Measurements from ENCODE around the gene CISD3.
A peak's percentile ranks its signal among the peaks of the same experiment; 100 is the strongest.

CISD3 gene

DNA sequence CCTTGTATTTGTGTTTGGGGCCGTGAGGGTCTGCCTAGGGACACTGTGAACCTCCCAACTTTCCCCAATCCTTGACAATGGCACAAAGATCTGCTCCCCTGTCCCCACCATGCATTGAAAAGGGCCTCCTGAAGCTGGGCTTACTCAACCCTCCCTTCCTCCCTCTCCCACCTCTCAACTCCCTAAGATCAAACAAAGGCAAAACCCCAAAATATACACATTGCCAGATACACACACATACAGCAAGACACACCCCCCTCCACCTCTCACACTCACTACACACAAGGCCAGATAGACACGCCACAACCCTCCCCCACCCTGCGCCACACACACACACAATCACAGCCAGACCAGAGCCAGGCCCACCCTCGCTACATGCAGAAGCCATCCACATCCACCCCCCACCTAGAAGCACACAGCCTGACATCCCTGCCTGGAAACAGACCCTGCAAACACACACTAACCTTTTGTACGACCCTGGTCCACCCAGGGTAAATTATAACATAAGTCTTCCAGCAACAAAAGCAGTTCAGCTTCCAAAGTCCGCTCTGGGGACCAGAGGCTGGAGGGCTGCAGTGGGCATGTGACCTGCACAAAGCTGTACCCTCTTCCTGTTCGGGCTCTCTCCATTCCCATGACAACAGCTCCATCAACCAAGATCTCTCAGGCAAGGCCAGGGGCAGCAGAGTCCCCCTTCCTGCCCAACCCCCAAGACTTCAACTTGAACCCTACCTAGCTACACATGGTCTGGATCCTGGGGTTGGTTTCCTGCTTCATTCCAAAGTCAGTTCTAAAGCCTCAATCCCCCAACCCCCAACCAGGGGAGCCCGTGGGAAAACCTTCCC is 16.1 kb downstream of the CISD3 start:
- H3K27ac ChIP-seq (ENCODE audit: insufficient read depth, low read depth, low read length, poor library complexity, severe bottlenecking): no peak overlapping the region

DNA sequence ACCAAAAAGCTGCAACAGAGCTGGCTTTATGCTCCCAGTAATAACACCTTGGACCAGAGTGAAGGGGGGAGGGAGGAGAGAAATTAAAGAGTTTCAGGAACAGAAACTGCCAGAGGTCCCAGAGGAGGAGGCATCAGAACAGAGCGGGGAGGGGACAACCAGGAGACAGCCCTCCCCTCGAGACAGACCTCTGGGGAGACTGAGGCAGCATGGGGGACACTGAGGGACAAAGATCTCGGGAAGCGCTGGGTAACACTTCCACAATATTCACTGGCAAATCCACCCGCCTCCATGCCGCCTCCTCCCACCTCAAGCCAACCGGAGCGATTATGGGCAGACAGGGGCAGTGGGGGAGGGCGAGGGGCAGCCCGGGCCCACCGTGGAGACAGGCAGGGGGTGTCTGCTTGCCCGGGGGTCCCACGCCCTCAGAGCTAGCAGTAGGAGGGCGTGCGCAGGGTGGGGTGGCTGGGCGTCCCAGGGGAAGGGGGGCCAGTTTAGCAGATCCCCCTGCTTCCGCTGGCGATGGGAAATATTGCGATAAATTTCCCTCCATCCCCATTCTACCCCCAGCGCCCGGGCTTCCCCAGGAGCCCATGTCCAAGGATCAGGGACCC is 16.8 kb downstream of the CISD3 start:
- H3K4me1 ChIP-seq (ENCODE audit: control insufficient read depth, insufficient read depth, low read length): peaks cover 38% of the 10 kb centered on the region
- no peak overlapping the region for H3K27ac ChIP-seq (ENCODE audit: insufficient read depth, low read depth, low read length, poor library complexity, severe bottlenecking)
- H3K4me3 ChIP-seq (ENCODE audit: insufficient read depth, low read depth, low read length): peak overlapping the region; percentile 97
- H3K36me3 ChIP-seq (ENCODE audit: control insufficient read depth, insufficient read depth, low read length): no peaks in the 10 kb centered on the region
- peaks cover 10% of the 10 kb centered on the region for H3K27me3 ChIP-seq (ENCODE audit: control insufficient read depth, insufficient read depth, low read length, poor library complexity, severe bottlenecking)
- no peaks in the 10 kb centered on the region for H3K9me3 ChIP-seq (ENCODE audit: control insufficient read depth, low read length)
- WGBS, 2 experiments: 1 to 2% methylated on average over 21 of the region's 21 CpGs

More for the DNA sequence above, 16.1 kb downstream of the CISD3 start:
- H3K27me3 ChIP-seq (ENCODE audit: control insufficient read depth, insufficient read depth, low read length, poor library complexity, severe bottlenecking): peaks cover 8% of the 10 kb centered on the region
- peak overlapping the region; percentile 97 for H3K4me3 ChIP-seq (ENCODE audit: insufficient read depth, low read depth, low read length)
- H3K4me1 ChIP-seq (ENCODE audit: control insufficient read depth, insufficient read depth, low read length): peaks cover 41% of the 10 kb centered on the region
- 54 to 57% methylated on average over 7 to 8 of the region's 8 CpGs for WGBS, 2 experiments
- H3K36me3 ChIP-seq (ENCODE audit: control insufficient read depth, insufficient read depth, low read length): no peaks in the 10 kb centered on the region
- H3K9me3 ChIP-seq (ENCODE audit: control insufficient read depth, low read length): no peaks in the 10 kb centered on the region

DNA sequence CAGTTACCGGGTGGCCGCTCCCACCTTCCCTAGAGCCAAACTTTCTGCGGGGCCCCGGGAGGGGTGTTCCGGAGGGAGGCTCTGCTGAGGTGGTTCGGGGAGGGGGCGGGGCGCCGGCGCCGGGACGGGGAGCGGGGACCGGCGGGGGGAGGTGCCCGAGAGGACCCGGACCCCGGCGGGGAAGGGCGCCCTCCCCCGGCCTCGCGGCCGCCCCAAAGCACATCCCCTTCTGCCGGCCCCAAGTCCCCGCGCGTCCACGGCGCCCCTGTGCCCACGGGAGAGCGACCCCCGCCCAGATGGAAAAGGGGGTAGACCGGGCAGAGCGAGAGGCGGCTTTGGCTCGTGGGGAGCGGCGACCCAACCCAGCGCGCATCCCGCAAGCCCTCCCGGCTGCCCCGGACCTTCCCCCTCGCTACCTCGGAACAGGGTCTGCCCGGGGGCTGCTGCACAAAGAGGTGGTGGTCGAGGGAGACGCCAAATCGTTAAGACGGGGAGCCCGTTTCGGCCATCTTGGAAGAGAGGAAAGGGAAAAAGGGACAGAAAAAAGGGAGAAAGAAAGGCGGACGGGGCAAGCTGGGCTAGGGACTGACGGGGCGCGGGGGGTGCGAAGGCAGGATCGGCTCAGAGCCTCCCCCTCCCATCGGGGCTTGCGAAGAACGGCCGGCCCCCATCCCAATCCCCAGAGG is 17.5 kb downstream of the CISD3 start:
- H3K36me3 ChIP-seq (ENCODE audit: control insufficient read depth, insufficient read depth, low read length): no peaks in the 10 kb centered on the region
- H3K9me3 ChIP-seq (ENCODE audit: control insufficient read depth, low read length): no peaks in the 10 kb centered on the region
- peak overlapping the region; percentile 64 for H3K27ac ChIP-seq (ENCODE audit: insufficient read depth, low read depth, low read length, poor library complexity, severe bottlenecking)
- H3K4me1 ChIP-seq (ENCODE audit: control insufficient read depth, insufficient read depth, low read length): peaks cover 32% of the 10 kb centered on the region
- WGBS, 2 experiments: 0% methylated on average over 61 to 64 of the region's 64 CpGs
- peaks cover 10% of the 10 kb centered on the region for H3K27me3 ChIP-seq (ENCODE audit: control insufficient read depth, insufficient read depth, low read length, poor library complexity, severe bottlenecking)
- H3K4me3 ChIP-seq (ENCODE audit: insufficient read depth, low read depth, low read length): peak overlapping the region; percentile 97

DNA sequence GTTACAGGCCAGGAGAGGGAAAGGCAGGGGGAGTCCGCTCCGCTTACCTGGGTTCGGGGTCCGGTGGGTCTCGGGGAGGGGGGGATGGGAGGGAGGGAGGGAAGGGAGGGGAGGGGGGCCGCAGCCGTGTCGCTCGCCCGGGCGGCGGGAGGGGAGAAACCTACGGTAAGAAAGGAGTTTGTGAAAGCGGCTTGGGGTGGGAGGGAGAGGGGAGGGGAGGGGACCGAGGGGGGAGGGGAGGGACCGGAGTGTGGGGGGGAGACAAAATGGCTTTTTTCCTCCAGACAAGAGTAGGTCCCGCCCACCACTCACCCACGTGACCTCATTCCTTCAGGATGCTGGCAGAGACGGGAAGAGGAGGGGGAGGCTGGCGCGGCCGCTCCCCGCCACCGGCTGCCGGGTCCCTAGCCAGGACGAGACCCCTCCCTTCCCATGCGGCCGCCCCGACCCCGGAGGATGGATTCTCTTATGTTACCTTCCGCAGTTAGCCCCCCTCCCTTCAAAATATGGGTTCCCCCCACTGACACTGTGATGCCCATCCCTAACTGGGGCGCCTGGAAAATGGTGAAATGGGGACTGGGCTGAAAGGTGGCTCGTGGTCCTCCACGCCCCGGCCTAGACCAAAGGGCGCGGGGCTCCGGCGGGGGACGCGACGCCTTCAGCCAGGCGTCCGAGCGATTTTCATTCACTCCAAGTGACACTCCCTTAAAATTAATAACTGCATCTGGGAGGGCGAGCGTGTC is 18.2 kb downstream of the CISD3 start, which contains the start of gene PCGF2:
TSS of gene PCGF2 (minus strand) at position 188 of the 743 bp plus-strand sequence. CDS start 7,934 bp downstream, outside the sequence.
- Histone ChIP-seq H3K36me3 (ENCODE audit: control insufficient read depth, insufficient read depth, low read length) (no peaks in the 10 kb centered on the region), H3K27me3 (ENCODE audit: control insufficient read depth, insufficient read depth, low read length, poor library complexity, severe bottlenecking) (peaks cover 10% of the 10 kb centered on the region), H3K4me3 (ENCODE audit: insufficient read depth, low read depth, low read length) (peak within 1 kb of the TSS; percentile 97), H3K9me3 (ENCODE audit: control insufficient read depth, low read length) (no peaks in the 10 kb centered on the region), H3K27ac (ENCODE audit: insufficient read depth, low read depth, low read length, poor library complexity, severe bottlenecking) (peak within 1 kb of the TSS; percentile 64), H3K4me1 (ENCODE audit: control insufficient read depth, insufficient read depth, low read length) (peaks cover 29% of the 10 kb centered on the region)
- WGBS, 2 experiments: 0% methylated on average over 37 to 47 of the region's 47 CpGs

DNA sequence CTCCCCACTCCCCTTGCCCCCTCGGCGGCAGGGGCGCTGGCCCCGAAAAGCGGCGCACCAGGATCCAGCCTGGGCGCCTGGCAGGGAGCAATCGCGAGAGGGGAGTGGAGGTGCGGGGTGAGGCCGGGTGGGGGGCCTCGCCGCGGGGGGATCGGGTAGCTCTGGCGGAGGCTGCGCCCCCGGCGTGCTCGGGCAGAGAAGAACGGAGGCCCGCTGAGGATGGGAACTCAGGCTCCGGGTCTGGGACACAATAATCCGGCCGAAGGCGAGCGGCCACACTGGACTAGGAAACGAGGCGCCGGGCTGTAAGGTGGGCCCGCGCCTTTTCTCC is 18.7 kb downstream of the CISD3 start:
- peak overlapping the region; percentile 52 for H3K27ac ChIP-seq (ENCODE audit: insufficient read depth, low read depth, low read length, poor library complexity, severe bottlenecking)
- H3K4me1 ChIP-seq (ENCODE audit: control insufficient read depth, insufficient read depth, low read length): peaks cover 29% of the 10 kb centered on the region
- H3K9me3 ChIP-seq (ENCODE audit: control insufficient read depth, low read length): no peaks in the 10 kb centered on the region
- H3K27me3 ChIP-seq (ENCODE audit: control insufficient read depth, insufficient read depth, low read length, poor library complexity, severe bottlenecking): peaks cover 10% of the 10 kb centered on the region
- 0 to 1% methylated on average over 32 of the region's 32 CpGs for WGBS, 2 experiments
- H3K4me3 ChIP-seq (ENCODE audit: insufficient read depth, low read depth, low read length): peak overlapping the region; percentile 94
- H3K36me3 ChIP-seq (ENCODE audit: control insufficient read depth, insufficient read depth, low read length): no peaks in the 10 kb centered on the region

DNA sequence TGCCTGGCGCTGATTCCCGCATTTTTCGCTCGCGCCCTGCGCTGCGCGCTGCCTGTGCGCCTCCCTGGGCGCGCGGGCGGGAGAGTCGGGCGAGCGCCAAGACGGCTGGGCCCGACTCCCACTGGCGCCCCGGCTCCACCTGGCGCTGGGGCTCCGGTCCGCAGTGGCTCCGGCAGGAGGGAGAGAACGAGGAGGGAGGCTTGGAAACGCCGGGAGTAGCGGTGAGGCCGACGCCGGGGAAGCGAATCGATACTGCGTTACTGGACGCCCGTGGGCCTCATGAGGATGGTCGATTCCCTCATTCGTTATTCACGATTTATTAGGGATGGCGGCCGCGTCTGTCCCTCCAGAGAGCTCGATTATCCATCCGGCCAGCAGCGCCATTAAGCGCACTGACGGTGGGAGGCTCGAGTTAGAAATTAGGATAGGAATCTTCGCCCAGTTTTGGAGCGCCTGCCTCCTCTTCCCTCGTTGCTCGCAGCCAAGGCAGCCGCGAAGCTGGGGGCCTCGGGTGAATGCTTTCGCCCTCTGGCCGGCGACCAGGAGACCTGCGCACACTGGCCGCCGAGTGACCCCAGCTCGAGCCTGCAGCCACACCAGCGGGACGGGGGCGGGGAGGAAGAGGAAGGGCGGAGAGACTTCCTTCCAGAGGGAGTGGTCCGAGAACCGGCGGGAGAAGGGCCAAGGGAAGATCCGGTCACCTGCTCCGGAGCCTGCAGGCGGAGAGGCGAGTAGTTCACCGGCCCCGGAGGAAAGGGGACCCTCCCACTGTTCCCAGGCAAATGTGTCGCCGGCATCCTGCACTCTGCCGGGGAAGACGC is 19.3 kb downstream of the CISD3 start:
- WGBS, 2 experiments: 0% methylated on average over 79 of the region's 79 CpGs
- Histone ChIP-seq H3K9me3 (ENCODE audit: control insufficient read depth, low read length) (no peaks in the 10 kb centered on the region), H3K4me3 (ENCODE audit: insufficient read depth, low read depth, low read length) (peak overlapping the region; percentile 94), H3K36me3 (ENCODE audit: control insufficient read depth, insufficient read depth, low read length) (no peaks in the 10 kb centered on the region), H3K27me3 (ENCODE audit: control insufficient read depth, insufficient read depth, low read length, poor library complexity, severe bottlenecking) (peaks cover 10% of the 10 kb centered on the region), H3K4me1 (ENCODE audit: control insufficient read depth, insufficient read depth, low read length) (peaks cover 26% of the 10 kb centered on the region), H3K27ac (ENCODE audit: insufficient read depth, low read depth, low read length, poor library complexity, severe bottlenecking) (peak overlapping the region; percentile 52)

DNA sequence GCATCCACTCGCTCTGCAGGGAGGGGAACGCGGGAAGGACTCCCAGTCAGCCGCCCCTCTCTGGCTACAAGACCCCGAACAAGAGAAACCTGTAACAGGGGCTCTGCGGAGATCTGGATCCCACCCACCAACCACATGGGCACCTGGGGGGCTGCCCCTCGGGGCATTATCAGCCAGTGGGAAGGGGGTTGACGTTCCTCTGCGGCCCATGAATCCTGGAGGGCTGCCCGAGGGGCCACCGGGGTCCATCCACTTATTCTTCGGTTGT is 19.8 kb downstream of the CISD3 start:
- Histone ChIP-seq H3K4me1 (ENCODE audit: control insufficient read depth, insufficient read depth, low read length) (peaks cover 26% of the 10 kb centered on the region), H3K36me3 (ENCODE audit: control insufficient read depth, insufficient read depth, low read length) (no peaks in the 10 kb centered on the region), H3K27ac (ENCODE audit: insufficient read depth, low read depth, low read length, poor library complexity, severe bottlenecking) (peak overlapping the region; percentile 52), H3K27me3 (ENCODE audit: control insufficient read depth, insufficient read depth, low read length, poor library complexity, severe bottlenecking) (peaks cover 10% of the 10 kb centered on the region), H3K9me3 (ENCODE audit: control insufficient read depth, low read length) (no peaks in the 10 kb centered on the region), H3K4me3 (ENCODE audit: insufficient read depth, low read depth, low read length) (peak overlapping the region; percentile 94)
- WGBS, 2 experiments: 1 to 2% methylated on average over 12 of the region's 12 CpGs

DNA sequence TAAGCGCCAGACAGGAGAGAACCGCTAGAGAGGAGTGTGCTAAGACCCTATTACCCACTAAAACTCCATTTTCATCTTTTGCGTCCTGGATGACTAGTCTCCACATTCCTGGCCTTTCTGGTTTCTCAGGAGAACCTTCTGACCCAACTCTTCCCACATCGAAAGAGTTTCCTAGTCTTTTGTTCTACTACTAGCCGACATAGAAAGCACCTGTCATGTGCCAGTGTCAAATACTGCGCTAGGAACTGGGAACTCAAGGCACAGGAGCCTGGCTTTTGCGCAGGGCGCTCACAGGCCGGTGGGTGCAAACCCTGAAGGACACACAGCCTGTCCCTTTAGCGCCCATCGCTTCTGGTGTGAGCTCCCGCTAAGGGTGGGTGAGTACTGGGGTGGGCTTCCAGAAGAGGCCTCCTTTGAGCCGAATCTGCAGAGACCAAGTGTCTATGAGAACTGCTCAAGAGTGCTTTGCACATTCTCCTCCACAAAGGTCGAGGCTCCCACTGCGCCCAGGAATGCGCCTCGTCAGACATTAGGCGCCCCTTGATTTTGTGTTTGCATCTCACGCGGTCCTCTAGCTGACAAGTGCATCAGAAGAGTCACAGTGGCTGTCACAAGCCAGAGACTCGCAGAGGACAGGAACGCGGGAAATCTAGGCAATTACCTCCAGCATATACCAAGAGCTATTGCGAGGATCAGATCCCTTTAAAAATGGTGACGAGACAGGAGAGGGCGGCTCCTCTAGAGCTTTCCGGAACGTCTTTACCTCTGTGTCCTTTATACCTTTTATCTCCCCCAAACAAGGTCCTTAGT is 20.4 kb downstream of the CISD3 start:
- Histone ChIP-seq H3K27me3 (ENCODE audit: control insufficient read depth, insufficient read depth, low read length, poor library complexity, severe bottlenecking) (peaks cover 10% of the 10 kb centered on the region), H3K4me1 (ENCODE audit: control insufficient read depth, insufficient read depth, low read length) (peaks cover 24% of the 10 kb centered on the region), H3K27ac (ENCODE audit: insufficient read depth, low read depth, low read length, poor library complexity, severe bottlenecking) (no peak overlapping the region), H3K9me3 (ENCODE audit: control insufficient read depth, low read length) (no peaks in the 10 kb centered on the region), H3K4me3 (ENCODE audit: insufficient read depth, low read depth, low read length) (peak overlapping the region; percentile 94), H3K36me3 (ENCODE audit: control insufficient read depth, insufficient read depth, low read length) (no peaks in the 10 kb centered on the region)
- 4% methylated on average over 28 of the region's 28 CpGs for WGBS, 2 experiments
